T-cell (primary cell): ENCODE data around the gene PDE4A. TPM values are rescaled to one million over a fixed set of nuclear protein-coding genes. Genes with fewer than 3 reads are reported as not detected.

Experiments used
- total RNA-seq, 35 experiments: library from RNA in 6 of 35; stranded (reverse) in 6 of 35; fragments of 120-200 nt in 1 of 35; gene quantifications; one replicate each; pipeline versions ENCODE4 v1.2.1 to v1.2.4 and lab custom pipeline; 2013 to 2026

The PDE4A gene
- total RNA-seq, 5 donors from 2014 or later (not counting 1 experiment from before 2014, with no cell fraction given), result 2.2 to 13.3 (median 6.2) TPM

Other genes with a start within 250 kb of the PDE4A start
- 100 to 1,000 TPM; 199 to 245 (median 235) TPM for gene DNMT1, start 225.6 kb upstream of the PDE4A start, total RNA-seq
- gene S1PR2, start 189.2 kb upstream of the PDE4A start, total RNA-seq, result 10 to 100 TPM in 2 of 5 donors, 1 to 10 TPM in 3; 6.2 to 11.4 (median 9.8) TPM
- 10 to 100 TPM; 32.9 to 56.6 (median 53.1) TPM for gene MRPL4, start 168.3 kb upstream of the PDE4A start, total RNA-seq
- 10 to 100 TPM in 1 of 5 donors, 1 to 10 TPM in 4; 4.2 to 11.0 (median 5.9) TPM for gene ICAM1, start 149.4 kb upstream of the PDE4A start, total RNA-seq
- gene ICAM4, start 133.6 kb upstream of the PDE4A start, total RNA-seq, result under 1 TPM; 0.47 to 0.79 (median 0.53) TPM
- 1 to 10 TPM in 1 of 5 donors, under 1 TPM in 4; 0.20 to 1.1 (median 0.59) TPM for gene ICAM5, start 130.6 kb upstream of the PDE4A start, total RNA-seq
- 10 to 100 TPM in 2 of 5 donors, 1 to 10 TPM in 3; 3.9 to 11.8 (median 8.1) TPM for gene ZGLP1, start 110.7 kb upstream of the PDE4A start, total RNA-seq
- gene FDX2, start 104.5 kb upstream of the PDE4A start, total RNA-seq, result 10 to 100 TPM in 3 of 5 donors, 1 to 10 TPM in 2; 5.7 to 16.8 (median 11.4) TPM
- gene RAVER1, start 87.0 kb upstream of the PDE4A start, total RNA-seq, result 10 to 100 TPM; 31.5 to 68.2 (median 61.2) TPM
- gene ICAM3, start 80.9 kb upstream of the PDE4A start, total RNA-seq, result 100 to 1,000 TPM; 167 to 233 (median 183) TPM
- 100 to 1,000 TPM; 277 to 346 (median 323) TPM for gene TYK2, start 40.0 kb upstream of the PDE4A start, total RNA-seq
- gene CDC37, start 17.0 kb upstream of the PDE4A start, total RNA-seq, result 100 to 1,000 TPM; 163 to 205 (median 190) TPM
- 10 to 100 TPM; 18.4 to 64.2 (median 56.0) TPM for gene KEAP1, start 82.8 kb downstream of the PDE4A start, total RNA-seq
- gene S1PR5, start 96.9 kb downstream of the PDE4A start, total RNA-seq, result 10 to 100 TPM in 1 of 5 donors, 1 to 10 TPM in 4; 1.9 to 25.0 (median 6.5) TPM
- 10 to 100 TPM; 55.7 to 63.0 (median 60.9) TPM for gene ATG4D, start 123.4 kb downstream of the PDE4A start, total RNA-seq
- gene KRI1, start 145.5 kb downstream of the PDE4A start, total RNA-seq, result 10 to 100 TPM; 50.9 to 94.8 (median 79.1) TPM
- 10 to 100 TPM; 24.0 to 51.5 (median 32.5) TPM for gene CDKN2D, start 148.4 kb downstream of the PDE4A start, total RNA-seq
- 1 to 10 TPM in 2 of 5 donors, under 1 TPM in 1, not detected in 2; 0.30 to 1.6 (median 1.1) TPM for gene AP1M2, start 166.8 kb downstream of the PDE4A start, total RNA-seq
- gene SLC44A2, start 205.0 kb downstream of the PDE4A start, total RNA-seq, result 100 to 1,000 TPM; 204 to 228 (median 218) TPM
- 100 to 1,000 TPM; 331 to 490 (median 370) TPM for gene ILF3, start 233.8 kb downstream of the PDE4A start, total RNA-seq